DMS53 (cell line): ENCODE measurements around the gene UCP2.
"Not testable (repeated sequence)": the region's sequence is repeated elsewhere in the genome, so short reads cannot be mapped to it uniquely, and the experiment has no call there.

Source experiments
- DNase-seq: peaks from one replicate; lab custom pipeline; 2025; lab: John Stamatoyannopoulos, UW

UCP2 gene

GRCh38 chr11:73944085-73944484 is 38.6 kb downstream of the UCP2 start:
- DNase-seq = no peak

GRCh38 chr11:73942010-73942409 is 40.6 kb downstream of the UCP2 start:
- no peak for DNase-seq

DNA sequence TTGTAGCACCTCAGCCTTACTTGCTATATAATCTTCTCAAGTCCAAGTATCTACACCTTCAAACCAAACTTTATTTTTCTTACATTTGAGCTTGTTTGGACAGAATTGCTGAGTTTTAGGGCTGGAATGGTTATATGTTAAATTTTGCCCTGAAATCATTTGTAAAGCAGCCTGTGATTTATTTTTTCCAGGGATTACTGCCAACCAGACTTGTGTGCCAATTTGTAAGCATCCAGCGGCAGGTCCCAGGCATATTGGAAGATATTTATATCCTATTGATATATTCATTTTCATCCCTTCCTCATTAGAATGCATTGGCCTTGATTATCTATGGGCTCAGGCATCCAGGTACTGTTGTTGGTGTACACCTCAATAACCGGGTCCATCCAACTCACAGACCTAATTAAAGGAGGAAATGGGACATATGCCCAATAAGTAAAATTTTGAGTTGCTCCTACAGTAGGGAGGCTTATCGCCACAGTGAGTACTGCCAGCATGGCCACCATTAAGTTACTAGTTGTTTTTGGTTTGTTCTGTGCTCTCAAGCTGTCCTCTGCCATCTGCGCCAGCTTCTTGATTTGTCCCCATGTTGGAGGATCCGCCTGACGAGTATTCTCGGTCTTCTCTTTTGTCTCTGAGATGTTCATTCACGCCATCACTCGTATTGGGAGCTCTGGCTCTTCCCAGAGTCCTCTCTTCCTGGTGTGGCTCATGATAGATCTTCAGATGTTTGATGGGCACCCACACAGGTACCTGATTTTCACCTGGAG is 41.7 kb downstream of the UCP2 start:
- DNase-seq = no peak

DNA sequence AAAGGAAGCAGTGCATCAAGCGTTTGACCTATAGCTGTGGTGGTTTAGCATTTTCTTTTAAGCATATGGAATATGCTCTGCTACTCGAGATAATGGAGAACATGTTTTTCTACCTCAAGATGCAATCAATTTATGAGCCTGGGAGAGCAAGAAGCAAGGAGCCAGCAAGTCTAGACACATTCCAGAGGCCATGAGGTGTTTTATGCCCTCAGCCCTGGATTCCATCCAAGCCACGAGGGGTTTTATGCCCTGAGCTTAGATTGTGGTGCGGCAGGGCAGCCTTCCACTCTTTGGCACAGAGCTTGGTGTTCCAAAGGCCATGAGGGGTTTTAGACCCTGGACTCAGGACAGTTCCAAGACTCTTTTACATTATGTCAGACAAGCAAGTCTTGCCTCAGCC is 43.5 kb downstream of the UCP2 start:
- no peak for DNase-seq

DNA sequence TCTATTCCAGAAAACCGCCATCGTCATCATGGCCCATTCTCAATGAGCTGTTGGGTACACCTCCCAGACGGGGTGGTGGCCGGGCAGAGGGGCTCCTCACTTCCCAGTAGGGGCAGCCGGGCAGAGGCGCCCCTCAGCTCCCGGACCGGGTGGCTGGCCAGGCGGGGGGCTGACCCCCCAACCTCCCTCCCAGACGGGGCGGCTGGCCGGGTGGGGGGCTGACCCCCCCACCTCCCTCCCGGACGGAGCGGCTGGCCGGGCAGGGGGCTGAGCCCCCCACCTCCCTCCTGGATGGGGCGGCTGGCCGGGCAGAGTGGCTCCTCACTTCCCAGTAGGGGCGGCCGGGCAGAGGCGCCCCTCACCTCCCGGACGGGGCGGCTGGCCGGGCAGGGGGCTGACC is 46.6 kb downstream of the UCP2 start:
- DNase-seq = not testable (repeated sequence)

- no peak for DNase-seq
Observed at GRCh38 chr11:73932781-73933180, 49.9 kb downstream of the UCP2 start.

GRCh38 chr11:73931951-73932350 is 50.7 kb downstream of the UCP2 start:
- no peak for DNase-seq

DNA sequence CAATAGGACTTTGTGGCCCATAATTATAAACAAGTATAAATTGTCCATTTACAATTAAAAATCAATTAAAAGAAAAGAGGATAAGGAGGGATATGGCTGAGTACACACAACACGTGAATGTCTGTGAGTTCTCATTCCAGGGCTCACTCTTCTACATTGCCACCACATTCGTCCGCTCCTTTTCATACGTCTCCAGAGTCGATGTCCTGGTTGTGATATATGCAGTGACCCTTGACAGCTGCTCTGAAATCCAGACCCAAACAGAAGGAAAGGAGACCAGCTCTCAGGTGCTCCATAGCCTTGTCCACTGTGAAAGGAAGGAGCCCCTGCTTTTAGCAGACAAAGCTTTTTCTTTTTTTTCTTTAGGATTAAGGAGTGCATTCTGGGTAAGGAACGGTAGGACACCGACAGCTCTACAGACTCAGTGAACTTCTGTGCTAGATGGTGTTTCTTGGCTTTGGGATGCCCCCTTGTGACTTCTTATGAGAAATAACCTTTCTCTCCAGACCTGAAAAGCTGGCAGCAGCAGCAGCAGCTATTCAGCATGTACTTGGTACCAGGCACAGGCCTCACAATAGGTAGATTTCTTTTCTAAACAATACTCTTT is 51.5 kb downstream of the UCP2 start:
- DNase-seq = peak; percentile 90

GRCh38 chr11:73929388-73929787 is 53.3 kb downstream of the UCP2 start:
- DNase-seq = no peak
